Activated T-helper 1 cell treated with anti-CD3 and anti-CD28 coated beads, Interleukin-12 subunit alpha, Interleukin-12 subunit beta, Interleukin-2, Interleukin-4 antibody, amounts not matched to agents 30 ng/mL and 10 ng/mL and 1 ng/mL, durations not matched to agents 14 hours and 24 hours and 36 hours (primary cell): Measurements from ENCODE around the gene WDFY2. TPM values are rescaled to one million over a fixed set of nuclear protein-coding genes. Genes with fewer than 3 reads are reported as not detected.
A peak's percentile ranks its signal among the peaks of the same experiment; 100 is the strongest.

Experiments
- DNase-seq: peaks from one replicate; pipeline ENCODE4 v3.0.0; 2021; ENCODE audit warnings: low spot score
- H3K27ac Mint-ChIP-seq: one replicate; pipeline ENCODE4 v1.8.0; 2021; ENCODE audit warnings: mild to moderate bottlenecking, mixed read lengths
- H3K27me3 Mint-ChIP-seq: one replicate; pipeline ENCODE4 v1.8.0; 2022; ENCODE audit warnings: mild to moderate bottlenecking, moderate library complexity, mixed read lengths; ENCODE audit not compliant: insufficient read depth
- H3K36me3 Mint-ChIP-seq: one replicate; pipeline ENCODE4 v1.8.0; 2021; ENCODE audit warnings: low read depth, mixed read lengths
- H3K4me1 Mint-ChIP-seq: one replicate; pipeline ENCODE4 v1.8.0; 2021; ENCODE audit warnings: low read depth, mixed read lengths
- H3K4me3 Mint-ChIP-seq: one replicate; pipeline ENCODE4 v1.8.0; 2021; ENCODE audit warnings: mild to moderate bottlenecking, moderate library complexity, mixed read lengths
- H3K9me3 Mint-ChIP-seq: one replicate; pipeline ENCODE4 v1.8.0; 2021; ENCODE audit warnings: mixed read lengths
- intact Hi-C: fragments of 100-400 bp; cut with micrococcal nuclease; formaldehyde crosslinking; loops from one replicate; pipeline ENCODE4 v1.15.1; 2024
- total RNA-seq: library from RNA; stranded (reverse); gene quantifications from 2 replicates; pipeline ENCODE4 v1.2.3, GENCODE V29; 2022

WDFY2 gene
- total RNA-seq, 1 donor from 2014 or later: 7.5 TPM

GRCh38 chr13:51726446-51727193 lies 142.4 kb downstream of the WDFY2 start:
- no peak for DNase-seq
- no peak overlapping the region for H3K4me3 Mint-ChIP-seq
- H3K4me1 Mint-ChIP-seq: no peaks in the 10 kb centered on the region
- no peaks in the 10 kb centered on the region for H3K9me3 Mint-ChIP-seq
- peaks cover 3% of the 10 kb centered on the region for H3K36me3 Mint-ChIP-seq
- no peak overlapping the region for H3K27ac Mint-ChIP-seq
- intact Hi-C loops: loop anchor here (10.0 kb wide), 1 partner anchor 52 kb away; no protein-coding TSS in a partner anchor
- H3K27me3 Mint-ChIP-seq: no peaks in the 10 kb centered on the region

- Mint-ChIP-seq H3K4me1 (no peaks in the 10 kb centered on the region), H3K4me3 (no peak overlapping the region), H3K27ac (no peak overlapping the region), H3K36me3 (peaks cover 6% of the 10 kb centered on the region), H3K9me3 (no peaks in the 10 kb centered on the region), H3K27me3 (no peaks in the 10 kb centered on the region)
- intact Hi-C loops: loop anchor here (2.0 to 10.0 kb wide), 2 partner anchors 53 to 75 kb away; no protein-coding TSS in a partner anchor
- DNase-seq: no peak
These were observed 143.5 kb downstream of the WDFY2 start for GRCh38 chr13:51727634-51728274.

- Mint-ChIP-seq H3K36me3 (peaks cover 6% of the 10 kb centered on the region), H3K27me3 (no peaks in the 10 kb centered on the region), H3K4me3 (no peak overlapping the region), H3K9me3 (no peaks in the 10 kb centered on the region), H3K27ac (no peak overlapping the region), H3K4me1 (peaks cover under 1% of the 10 kb centered on the region)
- intact Hi-C loops: loop anchor here (2.0 to 10.0 kb wide), 2 partner anchors 53 to 75 kb away; no protein-coding TSS in a partner anchor
- no peak for DNase-seq
These were observed 144.0 kb downstream of the WDFY2 start for GRCh38 chr13:51728275-51728673.

GRCh38 chr13:51728972-51729371 lies 144.7 kb downstream of the WDFY2 start:
- intact Hi-C loops: loop anchor here (2.0 to 10.0 kb wide), 2 partner anchors 54 to 74 kb away; no protein-coding TSS in a partner anchor

GRCh38 chr13:51729866-51730553 lies 145.7 kb downstream of the WDFY2 start:
- Mint-ChIP-seq H3K27me3 (no peaks in the 10 kb centered on the region), H3K9me3 (no peaks in the 10 kb centered on the region), H3K27ac (no peak overlapping the region), H3K4me3 (no peak overlapping the region), H3K4me1 (peaks cover 13% of the 10 kb centered on the region), H3K36me3 (peaks cover 8% of the 10 kb centered on the region)
- intact Hi-C loops: loop anchor here (1.0 to 10.0 kb wide), 3 partner anchors 34 to 73 kb away; no protein-coding TSS in a partner anchor
- no peak for DNase-seq

More at GRCh38 chr13:51728972-51729371, 144.7 kb downstream of the WDFY2 start:
- H3K27ac Mint-ChIP-seq: no peak overlapping the region
- peaks cover 8% of the 10 kb centered on the region for H3K4me1 Mint-ChIP-seq
- no peak for DNase-seq
- H3K36me3 Mint-ChIP-seq: peaks cover 8% of the 10 kb centered on the region
- H3K4me3 Mint-ChIP-seq: no peak overlapping the region
- no peaks in the 10 kb centered on the region for H3K9me3 Mint-ChIP-seq
- no peaks in the 10 kb centered on the region for H3K27me3 Mint-ChIP-seq

- no peak overlapping the region for H3K4me3 Mint-ChIP-seq
- no peaks in the 10 kb centered on the region for H3K9me3 Mint-ChIP-seq
- H3K27me3 Mint-ChIP-seq: no peaks in the 10 kb centered on the region
- peaks cover 16% of the 10 kb centered on the region for H3K4me1 Mint-ChIP-seq
- intact Hi-C loops: loop anchor here (1.0 kb wide), 1 partner anchor 33 kb away; no protein-coding TSS in a partner anchor
- H3K36me3 Mint-ChIP-seq: peaks cover 8% of the 10 kb centered on the region
- no peak for DNase-seq
- H3K27ac Mint-ChIP-seq: no peak overlapping the region
These were observed 146.7 kb downstream of the WDFY2 start for GRCh38 chr13:51730927-51731326.

- Mint-ChIP-seq H3K27me3 (no peaks in the 10 kb centered on the region), H3K9me3 (no peaks in the 10 kb centered on the region), H3K4me3 (no peak overlapping the region), H3K27ac (peak overlapping the region; percentile 8), H3K4me1 (peaks cover 16% of the 10 kb centered on the region), H3K36me3 (peaks cover 7% of the 10 kb centered on the region)
- no peak for DNase-seq
- intact Hi-C loops: no loop called here
These were observed 147.5 kb downstream of the WDFY2 start for GRCh38 chr13:51731759-51732158.

- intact Hi-C loops: no loop called here
- H3K27ac Mint-ChIP-seq: peak overlapping the region; percentile 32
- no peak overlapping the region for H3K4me3 Mint-ChIP-seq
- H3K9me3 Mint-ChIP-seq: no peaks in the 10 kb centered on the region
- H3K27me3 Mint-ChIP-seq: no peaks in the 10 kb centered on the region
- peaks cover 26% of the 10 kb centered on the region for H3K4me1 Mint-ChIP-seq
- no peak for DNase-seq
- H3K36me3 Mint-ChIP-seq: peaks cover 10% of the 10 kb centered on the region
These were observed 149.4 kb downstream of the WDFY2 start for GRCh38 chr13:51733374-51734298.

GRCh38 chr13:51734786-51735185 lies 150.5 kb downstream of the WDFY2 start:
- Mint-ChIP-seq H3K4me3 (no peak overlapping the region), H3K9me3 (no peaks in the 10 kb centered on the region), H3K27me3 (no peaks in the 10 kb centered on the region), H3K4me1 (peaks cover 34% of the 10 kb centered on the region), H3K27ac (no peak overlapping the region), H3K36me3 (peaks cover 16% of the 10 kb centered on the region)
- DNase-seq: no peak
- intact Hi-C loops: no loop called here

- H3K9me3 Mint-ChIP-seq: no peaks in the 10 kb centered on the region
- no peak for DNase-seq
- intact Hi-C loops: loop anchor here (1.0 to 2.0 kb wide), 2 partner anchors 27 to 65 kb away; no protein-coding TSS in a partner anchor
- no peaks in the 10 kb centered on the region for H3K27me3 Mint-ChIP-seq
- H3K36me3 Mint-ChIP-seq: peaks cover 18% of the 10 kb centered on the region
- peaks cover 43% of the 10 kb centered on the region for H3K4me1 Mint-ChIP-seq
- H3K4me3 Mint-ChIP-seq: peak overlapping the region; percentile 49
- peak overlapping the region; percentile 67 for H3K27ac Mint-ChIP-seq
These were observed 153.3 kb downstream of the WDFY2 start for GRCh38 chr13:51737609-51738008.

- peaks cover 16% of the 10 kb centered on the region for H3K36me3 Mint-ChIP-seq
- H3K4me3 Mint-ChIP-seq: no peak overlapping the region
- peak overlapping the region; percentile 79 for H3K27ac Mint-ChIP-seq
- intact Hi-C loops: loop anchor here (1.0 to 2.0 kb wide), 2 partner anchors 26 to 64 kb away; no protein-coding TSS in a partner anchor
- DNase-seq: no peak
- peaks cover 41% of the 10 kb centered on the region for H3K4me1 Mint-ChIP-seq
- H3K9me3 Mint-ChIP-seq: no peaks in the 10 kb centered on the region
- H3K27me3 Mint-ChIP-seq: no peaks in the 10 kb centered on the region
These were observed 154.1 kb downstream of the WDFY2 start for GRCh38 chr13:51738226-51738905.
